HG03521 (cell line): ENCODE measurements around the gene FOXO1.

ENCODE experiments used
- ATAC-seq: cut with Tn5 transposase; IDR thresholded peaks from one replicate; pipeline ENCODE4 v1.9.1; 2021; ENCODE audit warnings: mild to moderate bottlenecking, moderate library complexity; ENCODE audit not compliant: unreplicated experiment

The FOXO1 gene

DNA sequence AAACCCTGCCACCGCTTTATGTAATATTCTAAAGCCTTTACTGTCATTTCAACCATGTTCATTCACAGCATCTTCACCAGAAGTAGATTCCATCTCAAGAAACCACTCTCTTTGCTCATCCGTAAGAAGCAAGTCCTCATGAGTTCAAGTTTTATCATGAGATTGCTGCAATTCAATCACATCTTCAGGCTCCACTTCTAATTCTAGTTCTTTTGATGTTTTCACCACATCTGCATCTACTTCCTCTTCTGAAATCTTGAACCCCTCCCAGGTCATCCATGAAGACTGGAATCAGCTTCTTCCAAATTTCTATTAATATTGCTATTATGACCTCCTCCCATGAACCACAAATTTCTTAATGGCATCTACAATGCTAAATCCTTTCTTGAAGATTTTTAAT is 83.9 kb downstream of the FOXO1 start:
- no peak for ATAC-seq

DNA sequence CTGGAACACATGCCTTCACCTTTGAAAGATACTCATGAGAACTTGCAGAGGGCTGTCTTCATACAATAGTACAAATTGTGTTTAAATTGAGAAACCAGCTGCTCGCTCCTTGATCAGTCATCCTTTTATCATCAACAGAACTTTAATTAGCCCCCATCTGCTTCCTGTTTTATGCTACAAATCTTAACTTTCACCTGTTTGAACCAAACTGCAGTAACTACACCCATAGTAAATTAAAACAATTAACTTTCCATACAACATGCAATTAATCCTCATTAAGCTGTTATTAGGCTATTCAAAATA is 85.2 kb downstream of the FOXO1 start:
- ATAC-seq: no peak

DNA sequence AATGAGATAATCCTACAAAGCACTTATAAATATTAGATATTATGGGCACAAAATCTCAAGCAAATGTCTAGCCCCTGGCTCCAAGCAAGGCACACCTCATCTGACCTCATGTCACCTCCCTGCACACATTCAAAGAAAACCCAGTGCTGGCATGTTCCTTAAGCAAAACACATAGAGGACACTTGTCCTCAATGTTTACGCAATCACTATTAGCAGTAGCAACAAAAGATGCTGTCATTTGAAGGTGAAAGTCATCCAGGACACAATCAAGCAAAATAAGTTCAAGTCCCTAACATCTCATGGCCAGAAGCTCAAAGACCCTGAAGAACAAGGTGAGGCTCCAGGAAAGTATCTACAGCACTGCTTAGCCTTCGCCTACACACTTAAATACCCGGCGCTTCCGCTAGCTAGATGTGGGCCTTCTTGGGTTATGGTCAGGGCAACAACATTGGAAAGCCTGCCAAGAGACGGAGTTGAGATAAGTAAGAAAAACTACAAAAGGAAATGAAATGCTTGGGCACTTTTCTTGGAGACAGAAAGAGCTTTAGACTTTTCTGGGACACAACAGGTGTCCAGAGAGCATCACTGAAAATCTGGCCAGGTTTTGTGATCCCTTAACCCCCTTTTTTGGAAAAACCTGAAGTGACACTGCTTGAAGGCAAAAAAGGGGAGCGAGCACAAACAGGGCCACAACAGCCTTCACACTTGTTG is 85.7 kb downstream of the FOXO1 start:
- no peak for ATAC-seq

DNA sequence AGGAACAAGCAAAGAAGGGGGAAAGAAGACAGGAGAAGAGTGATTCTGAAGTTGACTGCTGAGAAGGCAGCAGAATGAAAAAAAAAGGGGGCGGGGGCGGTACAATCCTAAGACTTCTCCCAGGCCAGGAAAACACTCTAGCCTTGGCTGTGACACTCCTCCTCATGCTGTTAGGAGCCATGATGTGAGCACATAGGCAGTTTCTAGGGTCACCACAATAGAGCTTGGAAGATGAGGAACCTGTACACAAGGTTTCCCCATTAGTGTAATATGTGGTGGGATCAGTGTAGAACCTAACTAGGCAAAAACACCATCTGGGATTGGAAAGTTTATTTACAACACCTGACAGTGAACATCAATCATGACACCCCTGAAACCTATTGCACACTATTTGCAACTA is 86.9 kb downstream of the FOXO1 start:
- no peak for ATAC-seq

DNA sequence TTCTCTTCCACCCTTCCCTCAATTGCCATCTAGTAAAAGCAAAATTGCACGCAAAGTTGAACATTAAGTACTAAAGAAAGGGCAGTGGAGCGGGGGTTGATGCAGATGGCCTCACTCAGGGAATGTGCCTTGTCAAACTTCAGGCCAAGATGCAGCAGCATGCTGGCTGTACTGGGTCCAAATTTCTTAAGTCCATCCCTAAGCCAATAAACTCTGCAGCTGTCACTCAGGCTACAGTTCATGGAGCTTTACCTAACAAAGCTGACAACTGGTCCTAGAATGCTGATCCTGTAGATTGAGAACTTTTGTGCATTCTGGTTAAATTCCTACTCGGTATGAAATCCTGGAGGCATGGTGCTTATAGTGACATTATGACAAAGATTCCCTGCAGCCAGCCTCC is 88.4 kb downstream of the FOXO1 start:
- no peak for ATAC-seq

DNA sequence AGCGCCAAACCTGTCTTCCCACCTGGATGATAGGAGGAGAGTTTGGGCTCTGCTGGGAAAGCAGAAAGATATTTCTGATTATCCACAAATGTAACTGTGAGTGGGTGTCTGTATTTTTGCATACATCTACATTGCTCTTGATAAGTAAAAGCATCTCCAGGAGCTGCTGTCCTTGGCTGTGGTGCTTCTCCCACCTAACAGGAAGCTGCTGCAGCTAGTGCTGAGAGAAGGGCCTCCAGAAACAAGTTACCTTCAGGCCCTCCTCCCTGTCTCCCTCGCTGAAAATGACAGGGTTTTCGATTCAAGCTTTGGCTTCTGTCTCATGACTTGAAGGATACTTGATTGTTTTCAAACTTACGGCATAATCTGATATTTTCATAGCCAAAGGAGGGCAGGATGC is 90.1 kb downstream of the FOXO1 start:
- ATAC-seq: no peak

DNA sequence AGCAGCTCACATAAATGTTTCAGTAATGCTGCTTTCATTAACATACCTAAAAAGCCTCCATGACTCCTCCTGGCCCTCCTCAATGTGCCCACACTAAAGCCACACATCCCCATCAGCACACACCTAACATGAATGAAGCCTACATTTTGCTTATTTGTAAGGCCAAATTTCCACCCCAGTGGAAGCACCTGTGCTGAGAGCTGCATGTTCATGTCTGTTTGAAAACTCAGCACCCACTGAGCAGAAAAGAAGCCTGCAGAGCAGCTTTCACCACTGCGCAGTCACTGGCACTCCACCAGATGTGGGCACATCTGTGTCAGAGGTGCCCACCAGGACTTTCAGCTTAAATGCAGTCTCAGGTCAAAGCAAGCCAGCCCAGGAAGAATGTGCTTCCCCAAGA is 93.5 kb downstream of the FOXO1 start:
- no peak for ATAC-seq

DNA sequence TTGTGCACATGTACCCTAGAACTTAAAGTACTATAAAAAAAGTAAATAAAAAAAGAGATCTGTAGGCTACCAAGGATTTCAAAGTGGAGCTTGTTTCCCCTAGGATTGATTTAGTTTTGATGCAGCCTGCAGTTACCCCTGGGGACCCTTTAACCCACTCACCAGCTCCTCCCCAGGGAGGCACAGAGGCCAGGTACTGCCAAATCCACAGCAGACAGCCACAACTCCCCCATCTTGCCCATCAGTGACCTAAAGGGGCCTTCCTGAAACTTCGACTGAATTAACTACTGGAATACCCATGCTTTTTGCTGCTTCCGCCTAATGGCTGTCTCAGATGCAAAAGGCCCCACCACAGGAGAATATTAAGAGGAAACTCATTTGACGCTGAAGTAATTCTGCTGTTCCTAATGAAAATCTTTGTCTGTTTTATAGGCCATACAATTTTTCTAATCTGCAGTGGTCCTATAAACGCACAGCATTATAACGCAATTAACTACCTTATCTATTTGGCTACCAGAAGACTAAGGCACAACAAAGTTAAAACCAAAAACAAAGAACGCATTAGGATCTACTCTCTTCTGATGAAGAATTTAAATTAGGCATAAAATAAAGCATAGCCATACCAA is 95.0 kb downstream of the FOXO1 start:
- no peak for ATAC-seq

DNA sequence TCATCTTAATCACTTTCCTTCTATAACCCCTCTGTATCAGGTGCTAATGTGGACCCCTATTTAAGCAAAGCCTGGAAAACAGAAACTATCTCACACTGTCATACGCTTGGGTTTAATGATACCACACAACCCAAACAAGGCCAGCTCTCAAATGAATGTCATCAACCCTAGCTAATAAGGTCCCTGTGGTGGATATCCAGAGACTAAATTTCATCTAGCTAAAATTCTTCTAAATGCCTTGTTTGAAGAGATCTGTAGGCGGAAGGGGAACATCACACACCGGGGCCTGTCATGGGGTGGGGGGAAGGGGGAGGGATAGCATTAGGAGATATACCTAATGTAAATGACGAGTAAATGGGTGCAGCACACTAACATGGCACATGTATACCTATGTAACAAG is 95.5 kb downstream of the FOXO1 start:
- ATAC-seq: no peak

DNA sequence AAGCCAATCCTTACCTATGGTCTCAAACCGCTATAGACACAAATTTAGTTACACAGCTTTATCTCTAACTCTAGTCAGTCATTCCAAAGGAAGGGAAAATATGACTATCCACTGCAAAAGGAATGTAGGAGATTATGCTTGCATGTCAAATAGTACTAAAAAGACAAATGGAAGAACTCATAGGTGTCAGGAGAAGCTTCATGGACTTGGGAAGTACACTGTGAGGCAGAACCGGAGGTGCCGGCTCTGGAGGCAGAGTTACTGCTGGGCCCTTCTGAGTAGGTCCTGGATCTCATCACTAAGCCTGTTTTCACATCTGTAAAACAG is 97.5 kb downstream of the FOXO1 start:
- ATAC-seq: no peak

DNA sequence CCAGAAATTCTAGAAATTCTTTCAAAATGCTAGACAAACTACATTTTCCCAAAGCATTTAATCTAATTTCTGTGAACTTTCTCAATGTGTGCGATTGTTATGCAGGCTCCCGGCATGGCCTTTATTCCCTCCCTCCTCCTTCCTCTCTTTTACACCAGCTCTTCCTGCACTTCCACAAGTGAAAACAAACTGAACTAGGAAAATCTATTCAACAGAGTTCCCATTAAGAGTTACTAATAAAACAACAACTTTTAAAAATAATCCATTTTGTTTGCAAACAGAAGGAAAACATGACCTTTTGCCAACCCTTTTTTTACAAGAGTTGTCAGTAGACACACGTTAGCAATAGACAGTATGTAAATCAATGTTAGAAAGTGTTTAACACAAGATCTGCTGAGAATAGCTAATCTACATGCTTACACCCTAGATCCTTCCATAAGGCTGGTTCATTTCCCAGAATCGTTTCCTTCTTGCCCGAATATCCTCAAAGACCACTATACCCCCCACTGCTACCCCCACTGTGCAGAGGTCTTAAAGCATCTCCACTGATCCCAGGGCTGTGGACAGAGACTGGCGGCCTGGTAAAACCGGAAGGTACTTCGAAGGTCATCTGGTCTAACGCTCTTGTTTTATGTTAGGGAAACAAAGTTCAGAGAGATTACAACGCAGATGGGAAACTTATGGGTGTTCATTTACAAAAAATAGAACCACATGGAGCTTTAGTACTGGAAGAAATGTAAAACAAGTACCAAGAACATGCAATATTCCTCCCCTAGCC is 98.0 kb downstream of the FOXO1 start:
- ATAC-seq: no peak

DNA sequence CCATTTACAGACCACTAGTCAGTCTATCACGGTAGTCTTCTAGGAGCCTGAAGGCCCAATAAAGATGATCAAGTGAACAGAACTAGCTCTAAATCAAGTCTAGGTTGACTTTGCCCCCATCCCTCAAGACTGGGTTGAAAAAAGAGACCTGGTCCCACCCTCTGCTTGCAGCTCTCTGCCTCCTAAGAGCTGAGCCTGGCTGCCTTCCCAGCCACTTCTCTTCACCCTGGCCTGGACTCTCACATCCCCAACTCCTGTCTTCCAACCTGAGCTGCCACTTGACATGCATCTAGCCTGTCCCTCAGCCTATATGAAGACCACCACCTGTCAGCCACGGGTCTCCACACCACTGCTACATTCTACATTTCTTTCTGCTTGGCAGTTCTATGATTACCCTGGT is 99.6 kb downstream of the FOXO1 start:
- ATAC-seq: no peak

DNA sequence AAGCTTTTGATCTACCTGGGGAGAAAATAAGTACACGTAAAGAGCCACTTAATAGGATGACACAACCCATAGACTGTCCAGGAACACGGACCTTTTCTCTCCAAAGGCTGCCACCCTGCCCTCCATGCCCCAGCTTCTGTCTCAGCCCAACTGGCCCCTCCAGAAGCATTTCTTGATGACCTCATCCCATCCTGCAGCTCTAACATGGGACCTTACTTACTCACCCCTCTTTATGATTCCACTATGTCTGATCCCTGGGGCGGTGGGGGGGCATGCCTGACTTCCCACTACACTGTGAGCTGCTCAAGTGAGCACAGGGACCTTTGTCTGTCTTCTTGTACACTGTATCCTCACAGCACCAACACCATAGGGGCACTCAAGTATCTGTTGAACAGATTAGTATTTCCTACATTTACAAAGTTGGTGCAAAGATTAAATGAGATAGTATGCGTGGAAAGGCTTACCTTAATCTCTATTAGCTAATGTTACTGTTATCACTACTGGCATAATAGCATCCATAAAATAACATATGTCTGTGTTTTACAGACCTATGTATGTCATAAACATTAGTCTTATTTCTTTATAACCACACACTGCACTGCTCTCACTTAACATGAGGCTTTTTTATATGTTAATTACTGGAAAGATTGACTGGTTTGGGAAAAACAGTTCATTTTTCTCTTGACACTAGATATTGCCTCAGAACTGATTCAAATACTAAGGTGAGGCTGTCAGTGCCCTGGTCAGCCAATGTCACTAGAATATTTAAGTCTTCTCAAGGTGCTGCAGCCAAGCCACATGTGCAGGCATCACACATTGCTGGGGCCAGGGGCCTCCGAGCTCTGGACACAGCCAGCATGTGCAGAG is 100.9 kb downstream of the FOXO1 start:
- ATAC-seq: no peak

DNA sequence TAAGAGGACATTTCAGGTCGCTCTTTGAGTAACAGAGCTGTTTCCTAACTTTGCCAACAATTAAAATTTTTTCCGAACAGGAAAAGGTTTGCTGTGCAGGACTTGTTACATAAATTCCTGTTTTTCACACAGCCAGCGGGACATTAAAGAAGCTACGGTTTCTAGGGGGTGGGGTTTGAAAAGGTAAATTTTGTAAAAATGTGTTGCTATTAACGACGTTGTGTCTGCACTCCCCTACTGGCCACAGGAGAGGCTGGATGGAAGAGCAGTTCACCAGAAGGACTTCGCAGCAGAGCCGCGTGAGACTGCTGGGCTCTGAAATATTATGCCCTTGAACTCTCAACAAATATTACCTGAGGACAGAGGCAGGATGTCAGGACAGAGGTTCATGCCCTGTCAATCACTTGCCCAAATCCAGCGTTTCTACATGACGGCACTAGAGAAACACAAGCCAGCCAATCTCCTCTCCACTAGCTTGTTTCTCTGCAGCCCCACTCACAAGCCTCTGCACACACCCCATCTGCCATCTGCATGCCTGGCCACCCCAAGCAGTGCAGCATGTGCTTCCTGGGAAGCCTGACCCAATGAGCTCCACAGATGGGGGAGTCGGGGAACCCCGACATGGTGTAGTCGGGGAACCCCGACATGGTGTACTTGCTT is 102.0 kb downstream of the FOXO1 start:
- no peak for ATAC-seq

DNA sequence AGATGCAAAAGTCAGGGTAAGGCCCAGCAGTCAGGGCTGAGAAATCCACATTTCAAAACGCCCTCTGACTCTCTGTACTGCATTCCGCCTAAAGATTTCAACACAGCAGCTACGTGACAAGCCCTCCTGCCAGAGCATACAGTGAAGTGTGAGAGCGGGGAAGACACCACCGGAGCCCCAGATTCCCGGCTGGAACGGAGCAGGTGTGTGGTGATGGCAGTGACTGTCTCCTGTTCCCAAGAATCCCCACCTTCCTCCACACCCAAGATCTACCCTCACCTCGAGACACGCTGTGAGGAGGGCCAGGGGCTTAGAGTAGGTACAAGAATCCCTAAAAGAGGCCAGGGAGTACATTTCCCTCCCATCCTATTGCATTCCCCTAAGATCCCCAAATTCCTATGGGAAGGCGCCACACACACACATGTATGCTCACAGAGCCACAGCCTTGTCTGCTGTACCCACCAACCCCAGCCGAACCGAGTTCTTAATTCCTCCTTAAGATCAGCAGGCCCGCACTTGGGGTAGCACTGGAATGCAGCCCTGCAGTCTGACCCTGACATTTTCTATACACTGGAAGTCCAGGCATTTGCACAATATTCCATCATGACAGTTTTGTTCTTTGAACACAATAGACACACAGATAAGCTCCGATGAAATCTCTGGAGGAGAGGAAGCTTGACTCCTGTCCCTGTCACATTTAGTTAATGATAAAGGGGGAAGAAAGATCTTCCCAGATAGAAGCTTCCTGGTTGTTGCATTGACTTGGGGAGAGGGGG is 102.9 kb downstream of the FOXO1 start:
- ATAC-seq: no peak

DNA sequence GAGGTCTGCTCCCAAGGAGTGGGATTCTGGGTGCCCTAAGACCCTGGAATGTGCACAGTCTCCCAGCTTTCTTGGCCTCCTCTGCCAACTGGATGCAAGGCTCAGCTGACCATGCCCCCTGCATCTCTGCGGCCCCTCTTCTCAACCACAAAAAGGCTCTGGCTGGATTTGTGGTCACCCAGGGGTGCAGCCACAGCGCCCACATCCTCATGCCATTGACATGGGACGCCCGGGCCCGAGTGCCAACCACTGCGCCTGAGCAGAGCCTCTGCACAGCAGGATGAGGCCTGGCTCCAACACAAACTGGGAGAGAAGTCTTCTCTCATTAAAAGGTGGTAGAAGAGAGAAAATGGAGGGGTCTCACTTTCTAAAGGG is 103.5 kb downstream of the FOXO1 start:
- ATAC-seq: no peak

DNA sequence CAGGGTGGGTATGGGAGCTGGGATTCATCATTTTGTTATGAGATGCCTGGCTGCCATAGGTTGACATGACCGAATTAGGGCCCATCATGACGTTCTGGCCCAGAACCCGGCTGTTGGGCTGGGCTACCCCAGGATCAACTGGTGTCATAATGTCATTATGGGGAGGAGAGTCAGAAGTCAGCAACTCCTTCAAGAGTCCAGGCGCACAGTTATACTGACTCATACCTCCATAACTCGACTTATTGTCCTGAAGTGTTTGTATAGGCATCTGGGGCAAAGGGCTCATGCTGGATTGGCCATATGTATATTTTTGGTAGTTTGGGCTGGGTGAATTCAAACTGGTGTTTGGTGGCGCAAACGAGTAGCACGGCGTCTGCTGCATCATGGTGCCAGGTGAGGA is 106.5 kb downstream of the FOXO1 start:
- no peak for ATAC-seq

DNA sequence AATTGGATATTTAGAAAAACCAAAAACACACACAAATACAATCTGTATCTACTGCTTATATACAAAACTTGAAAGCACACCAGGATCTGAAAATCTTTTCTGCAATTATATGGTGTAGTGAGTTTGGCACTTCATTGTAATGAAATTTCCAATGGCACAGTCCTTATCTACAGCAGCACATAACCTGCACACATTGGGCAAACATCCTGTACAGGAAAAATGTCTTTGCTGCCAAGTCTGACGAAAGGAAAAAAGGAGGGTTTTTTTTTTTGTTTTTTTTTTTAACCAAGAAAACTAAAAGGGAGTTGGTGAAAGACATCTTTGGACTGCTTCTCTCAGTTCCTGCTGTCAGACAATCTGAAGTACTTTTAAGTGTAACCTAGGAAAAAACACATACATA is 107.8 kb downstream of the FOXO1 start:
- ATAC-seq: no peak

DNA sequence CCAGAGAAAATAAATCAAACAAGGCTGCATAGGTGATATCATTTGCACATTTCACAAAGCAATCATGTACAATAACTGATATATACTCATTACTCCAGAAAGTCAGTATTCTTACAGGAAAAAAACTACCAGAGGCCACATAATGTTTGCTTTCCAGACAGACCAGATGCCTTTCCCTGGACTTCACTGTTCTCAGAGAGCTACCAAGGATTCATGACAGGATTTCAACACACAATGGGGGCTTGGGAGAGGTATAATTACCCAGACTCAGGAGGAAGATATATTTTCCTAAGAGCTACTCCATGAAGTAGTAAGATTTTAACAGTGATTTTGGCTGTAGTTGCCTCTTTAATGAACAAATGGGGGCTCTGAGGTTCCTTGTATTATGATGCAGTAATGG is 110.0 kb downstream of the FOXO1 start:
- no peak for ATAC-seq

DNA sequence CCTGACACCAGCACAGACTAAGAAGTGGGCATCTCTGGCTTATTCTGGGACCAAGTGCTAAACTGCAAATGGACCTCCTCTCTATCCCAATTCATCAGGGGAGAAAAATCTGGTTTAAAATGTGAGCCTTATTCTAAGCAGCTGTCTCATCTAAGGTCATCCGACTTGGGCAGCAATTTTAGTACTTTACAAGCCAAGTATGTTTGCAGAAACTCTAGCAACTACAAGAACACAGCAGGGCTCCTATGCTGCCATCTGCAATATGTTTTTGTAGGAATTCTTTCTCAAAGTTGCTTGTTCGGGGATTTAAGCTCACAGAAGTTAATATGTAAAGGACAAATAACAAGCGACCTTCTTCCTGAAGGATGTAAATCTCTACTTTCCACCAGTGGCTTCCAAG is 113.1 kb downstream of the FOXO1 start:
- ATAC-seq: no peak
